ENCODE data around the gene MYO1F.
"Not testable (repeated sequence)": the region's sequence is repeated elsewhere in the genome, so short reads cannot be mapped to it uniquely, and the experiment has no call there.

MYO1F gene

GRCh38 chr19:8518536-8518935 lies 58.7 kb downstream of the MYO1F start:
- H3K4me3 ChIP-seq (replicated peaks; ENCODE audit: low read depth, low read length), result no peak overlapping the region
- no peak for DNase-seq (ENCODE audit: low read depth)
- TF ChIP-seq CTCF (IDR thresholded peaks at IDR 0.05; ENCODE audit: low read length, missing control alignments), result no peak

GRCh38 chr19:8517551-8518442 lies 59.4 kb downstream of the MYO1F start:
- no peak overlapping the region for H3K4me3 ChIP-seq (replicated peaks; ENCODE audit: low read depth, low read length)
- DNase-seq (ENCODE audit: low read depth), result peak; percentile 81
- no peak for TF ChIP-seq CTCF (IDR thresholded peaks at IDR 0.05; ENCODE audit: low read length, missing control alignments)

GRCh38 chr19:8515317-8515716 lies 61.9 kb downstream of the MYO1F start:
- DNase-seq (ENCODE audit: low read depth), result no peak
- H3K4me3 ChIP-seq (replicated peaks; ENCODE audit: low read depth, low read length), result no peak overlapping the region
- TF ChIP-seq CTCF (IDR thresholded peaks at IDR 0.05; ENCODE audit: low read length, missing control alignments), result no peak

- peak overlapping the region; percentile 64 for H3K4me3 ChIP-seq (replicated peaks; ENCODE audit: low read depth, low read length)
- DNase-seq (ENCODE audit: low read depth), result not testable (repeated sequence)
Observed at GRCh38 chr19:8514505-8515009, 62.7 kb downstream of the MYO1F start.

- DNase-seq (ENCODE audit: low read depth), result peak; percentile 97
- H3K4me3 ChIP-seq (replicated peaks; ENCODE audit: low read depth, low read length), result peak within 1 kb of the TSS; percentile 64
- no peak for TF ChIP-seq CTCF (IDR thresholded peaks at IDR 0.05; ENCODE audit: low read length, missing control alignments)
Observed at GRCh38 chr19:8513687-8514504, 63.3 kb downstream of the MYO1F start, which contains the start of gene ZNF414. TSS of gene ZNF414 (minus strand) at chr19:8514167. CDS start at chr19:8514046, 121 bp downstream.

GRCh38 chr19:8513036-8513686 lies 64.1 kb downstream of the MYO1F start:
- peak overlapping the region; percentile 64 for H3K4me3 ChIP-seq (replicated peaks; ENCODE audit: low read depth, low read length)
- DNase-seq (ENCODE audit: low read depth), result no peak
- no peak for TF ChIP-seq CTCF (IDR thresholded peaks at IDR 0.05; ENCODE audit: low read length, missing control alignments)

Measured in fibroblast of pulmonary artery (primary cell).